Measurements from ENCODE around the gene SULT1A2. TPM values are rescaled to one million over a fixed set of nuclear protein-coding genes. Genes with fewer than 3 reads are reported as not detected.

Gene SULT1A2
- total RNA-seq, 6 donors from 2014 or later = 5.7 to 40.8 (median 17.5) TPM

DNA sequence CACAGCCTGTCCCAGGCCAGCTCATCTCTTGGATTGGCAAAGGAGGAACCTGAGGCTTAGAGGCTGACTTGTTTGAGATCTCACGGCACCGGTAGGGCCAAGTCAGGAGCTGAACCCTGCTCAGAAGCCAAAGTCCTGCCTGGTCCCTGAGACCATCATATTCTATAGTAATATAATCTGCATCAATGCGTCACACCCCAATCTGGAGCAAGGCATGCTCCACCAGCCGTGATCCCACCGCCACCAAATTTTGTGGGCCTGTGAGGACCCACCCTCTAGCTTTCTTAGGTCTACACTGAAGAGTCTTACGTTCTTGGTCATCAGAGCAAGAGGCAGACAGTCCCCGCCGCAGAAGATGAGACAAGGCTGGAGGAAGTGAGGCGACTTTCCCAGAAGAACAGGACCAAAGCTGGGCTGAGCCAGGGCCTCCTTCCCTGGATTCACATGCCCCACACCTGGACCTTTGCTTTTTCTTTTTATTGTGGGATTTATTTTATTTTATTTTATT lies 10.3 kb upstream of the SULT1A2 start:
- no peak for ATAC-seq (ENCODE audit: low FRiP score in 2 of 2)
- 94 to 97% methylated on average over 9 of the region's 9 CpGs for WGBS, 2 donors

DNA sequence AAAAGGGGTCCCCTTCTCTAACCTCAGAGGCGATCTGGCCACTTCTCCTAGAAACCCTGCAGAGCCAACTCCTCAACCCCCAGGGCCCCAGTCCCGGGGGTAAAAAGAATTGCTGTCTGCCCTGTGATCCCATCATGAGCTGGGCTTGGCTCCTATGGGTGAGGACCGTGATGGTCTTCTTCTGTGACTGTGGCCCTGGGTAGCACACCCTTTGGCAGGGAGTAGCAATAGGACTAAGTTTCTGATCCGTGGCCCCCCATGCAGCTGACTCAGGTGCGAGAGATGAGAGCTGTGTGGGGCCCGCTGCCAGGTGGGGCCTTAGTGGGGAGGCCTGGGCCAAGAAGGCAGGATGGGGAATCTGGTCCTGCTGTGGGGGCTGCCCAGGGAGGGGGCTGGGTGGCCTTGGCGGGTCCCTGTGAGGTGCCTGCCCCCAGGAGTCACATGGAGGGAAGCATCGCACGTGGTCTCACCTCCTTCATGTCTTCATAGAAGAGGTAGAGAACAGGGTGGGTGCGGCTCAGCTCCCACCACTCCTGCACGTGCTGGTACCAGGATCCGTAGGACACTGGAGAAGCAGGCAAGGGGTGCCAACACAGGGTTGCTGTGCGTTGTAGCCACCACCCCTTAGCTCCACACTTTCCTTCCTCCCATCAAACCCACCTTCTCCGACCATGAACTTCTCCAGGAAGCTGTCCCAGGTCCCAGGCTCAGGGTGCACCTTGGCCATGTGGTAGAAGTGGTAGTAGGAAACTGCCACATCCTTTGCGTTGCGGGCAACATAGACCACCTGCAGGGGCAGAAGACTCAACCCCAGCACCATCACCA lies 9.7 kb upstream of the SULT1A2 start:
- H3K9me3 ChIP-seq = no peaks in the 10 kb centered on the region
- peaks cover 32 to 39% (median 34%) of the 10 kb centered on the region in 4 donors for H3K4me1 ChIP-seq
- H3K27me3 ChIP-seq = no peaks in the 10 kb centered on the region
- H3K27ac ChIP-seq = no peak overlapping the region
- TF ChIP-seq POLR2AphosphoS5 (IDR thresholded peaks at IDR 0.05) (no peak), POLR2A (IDR thresholded peaks at IDR 0.05) (no peak), EP300 (IDR thresholded peaks at IDR 0.05) (no peak)
- TF ChIP-seq, protein P1, sequence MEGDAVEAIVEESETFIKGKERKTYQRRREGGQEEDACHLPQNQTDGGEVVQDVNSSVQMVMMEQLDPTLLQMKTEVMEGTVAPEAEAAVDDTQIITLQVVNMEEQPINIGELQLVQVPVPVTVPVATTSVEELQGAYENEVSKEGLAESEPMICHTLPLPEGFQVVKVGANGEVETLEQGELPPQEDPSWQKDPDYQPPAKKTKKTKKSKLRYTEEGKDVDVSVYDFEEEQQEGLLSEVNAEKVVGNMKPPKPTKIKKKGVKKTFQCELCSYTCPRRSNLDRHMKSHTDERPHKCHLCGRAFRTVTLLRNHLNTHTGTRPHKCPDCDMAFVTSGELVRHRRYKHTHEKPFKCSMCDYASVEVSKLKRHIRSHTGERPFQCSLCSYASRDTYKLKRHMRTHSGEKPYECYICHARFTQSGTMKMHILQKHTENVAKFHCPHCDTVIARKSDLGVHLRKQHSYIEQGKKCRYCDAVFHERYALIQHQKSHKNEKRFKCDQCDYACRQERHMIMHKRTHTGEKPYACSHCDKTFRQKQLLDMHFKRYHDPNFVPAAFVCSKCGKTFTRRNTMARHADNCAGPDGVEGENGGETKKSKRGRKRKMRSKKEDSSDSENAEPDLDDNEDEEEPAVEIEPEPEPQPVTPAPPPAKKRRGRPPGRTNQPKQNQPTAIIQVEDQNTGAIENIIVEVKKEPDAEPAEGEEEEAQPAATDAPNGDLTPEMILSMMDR (IDR thresholded peaks at IDR 0.05) = no peak
- WGBS, 2 donors = 86 to 94% methylated on average over 15 to 16 of the region's 16 CpGs
- DNase-seq = peak in 1 of 2 donors; percentile 30
- no peak overlapping the region for H3K4me3 ChIP-seq
- H3K36me3 ChIP-seq = peaks cover 0 to 30% (median 26%) of the 10 kb centered on the region in 4 donors
- no peak for ATAC-seq (ENCODE audit: low FRiP score in 2 of 2)

More for the DNA sequence above, 10.3 kb upstream of the SULT1A2 start:
- H3K27me3 ChIP-seq = no peaks in the 10 kb centered on the region
- no peak overlapping the region for H3K4me3 ChIP-seq
- no peaks in the 10 kb centered on the region for H3K9me3 ChIP-seq
- H3K36me3 ChIP-seq = peaks cover 0 to 30% (median 26%) of the 10 kb centered on the region in 4 donors
- TF ChIP-seq POLR2A (IDR thresholded peaks at IDR 0.05) (no peak), POLR2AphosphoS5 (IDR thresholded peaks at IDR 0.05) (no peak), EP300 (IDR thresholded peaks at IDR 0.05) (no peak)
- TF ChIP-seq, protein P1 (IDR thresholded peaks at IDR 0.05) = no peak
- DNase-seq = no peak
- no peak overlapping the region for H3K27ac ChIP-seq
- H3K4me1 ChIP-seq = peaks cover 32 to 39% (median 34%) of the 10 kb centered on the region in 4 donors

DNA sequence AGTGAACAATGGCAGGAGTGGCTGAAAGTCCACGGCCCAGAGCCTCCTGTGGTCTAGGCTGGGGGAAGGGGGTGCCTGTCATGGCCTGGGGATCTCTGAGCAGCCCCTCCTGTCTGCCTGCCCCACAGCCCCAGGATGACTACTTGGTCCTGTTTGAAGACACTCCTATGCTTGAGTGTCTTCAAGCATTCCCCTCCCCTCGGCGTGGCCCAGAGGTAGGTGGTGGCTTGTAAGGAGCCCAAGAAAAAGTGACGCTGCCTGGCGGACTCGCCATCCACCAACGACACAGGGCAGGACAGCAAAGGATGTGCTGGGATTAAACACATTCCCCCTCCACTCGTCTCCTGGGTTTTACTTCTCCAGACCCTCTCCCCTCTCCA lies 7.3 kb upstream of the SULT1A2 start:
- Histone ChIP-seq H3K27me3 (no peaks in the 10 kb centered on the region), H3K4me1 (peaks cover 13 to 18% (median 16%) of the 10 kb centered on the region in 4 donors), H3K9me3 (no peaks in the 10 kb centered on the region), H3K36me3 (peaks cover 0 to 30% (median 26%) of the 10 kb centered on the region in 4 donors), H3K4me3 (no peak overlapping the region), H3K27ac (peak overlapping the region in 1 of 4 donors; percentile 5)
- 71% methylated on average over 8 of the region's 8 CpGs for WGBS, 2 donors
- TF ChIP-seq POLR2A (IDR thresholded peaks at IDR 0.05) (no peak), EP300 (IDR thresholded peaks at IDR 0.05) (no peak), POLR2AphosphoS5 (IDR thresholded peaks at IDR 0.05) (no peak)
- TF ChIP-seq, protein P1 (IDR thresholded peaks at IDR 0.05) = no peak
- ATAC-seq (ENCODE audit: low FRiP score in 2 of 2) = no peak
- no peak for DNase-seq

DNA sequence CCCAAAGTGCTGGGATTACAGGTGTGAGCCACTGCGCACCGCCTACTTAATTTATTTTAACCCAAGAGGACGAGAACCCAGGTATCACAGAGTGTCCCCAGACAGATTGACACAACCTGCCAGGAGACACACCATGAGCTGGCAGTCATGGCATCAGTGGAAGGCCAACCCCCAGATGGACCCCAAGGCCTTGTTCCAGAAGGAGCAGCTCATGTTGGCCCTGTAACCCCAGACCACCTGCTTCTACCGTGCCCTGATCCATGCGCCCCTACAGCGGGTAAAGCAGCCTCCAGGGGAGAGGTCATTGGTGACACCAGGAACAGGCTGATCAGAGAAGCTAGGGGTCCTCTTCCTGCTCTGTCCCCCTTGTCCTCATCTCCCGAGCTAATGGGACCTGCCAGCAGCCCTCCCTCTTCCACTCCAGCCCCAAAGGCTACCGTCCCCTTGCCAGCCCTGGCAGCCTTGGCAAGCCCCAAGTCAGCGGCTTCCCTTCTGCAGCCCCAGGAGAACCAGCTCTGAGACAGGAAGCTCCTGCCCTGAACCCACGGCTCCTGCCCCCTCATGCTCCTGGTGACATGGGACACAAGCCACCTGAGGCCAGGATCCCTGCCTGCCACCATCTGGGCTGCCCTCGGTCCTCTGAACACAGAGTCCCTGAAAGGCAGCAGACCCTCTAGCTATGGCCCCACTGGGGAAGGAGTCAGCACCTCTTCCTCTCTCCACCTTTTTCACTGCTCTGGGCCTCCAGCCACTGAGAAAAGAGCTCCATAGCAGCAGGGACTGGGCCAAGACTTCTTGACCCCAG lies 6.7 kb upstream of the SULT1A2 start:
- 86 to 88% methylated on average over 10 to 11 of the region's 11 CpGs for WGBS, 2 donors
- peak in 1 of 2 donors; percentile 44 for DNase-seq
- Histone ChIP-seq H3K9me3 (no peaks in the 10 kb centered on the region), H3K4me3 (no peak overlapping the region), H3K36me3 (peaks cover 0 to 30% (median 26%) of the 10 kb centered on the region in 4 donors), H3K27me3 (no peaks in the 10 kb centered on the region), H3K4me1 (peaks cover 7 to 12% (median 10%) of the 10 kb centered on the region in 4 donors), H3K27ac (peak overlapping the region in 1 of 4 donors; percentile 5)
- TF ChIP-seq, protein P1 (IDR thresholded peaks at IDR 0.05) = no peak
- TF ChIP-seq EP300 (IDR thresholded peaks at IDR 0.05) (no peak), POLR2A (IDR thresholded peaks at IDR 0.05) (no peak), POLR2AphosphoS5 (IDR thresholded peaks at IDR 0.05) (no peak)
- ATAC-seq (ENCODE audit: low FRiP score in 2 of 2) = no peak

Measured in upper lobe of left lung (tissue), 6 donors.